RPMI7951 (cell line): ENCODE data around the gene RABL2B. TPM values are rescaled to one million over a fixed set of nuclear protein-coding genes. Genes with fewer than 3 reads are reported as not detected.

Experiments used
- DNase-seq: peaks from one replicate; pipeline ENCODE4 v3.0.0-alpha.2; 2012; ENCODE audit warnings: low read depth
- total RNA-seq: library from RNA; depleted of rRNA; stranded (reverse); fragments of >200 nt; shearing (Covaris generic); gene quantifications from 2 replicates; pipeline ENCODE4 v1.2.3, GENCODE V29; 2014

Gene RABL2B
- total RNA-seq, 1 experiment from 2014 or later = 6.8 TPM

DNA sequence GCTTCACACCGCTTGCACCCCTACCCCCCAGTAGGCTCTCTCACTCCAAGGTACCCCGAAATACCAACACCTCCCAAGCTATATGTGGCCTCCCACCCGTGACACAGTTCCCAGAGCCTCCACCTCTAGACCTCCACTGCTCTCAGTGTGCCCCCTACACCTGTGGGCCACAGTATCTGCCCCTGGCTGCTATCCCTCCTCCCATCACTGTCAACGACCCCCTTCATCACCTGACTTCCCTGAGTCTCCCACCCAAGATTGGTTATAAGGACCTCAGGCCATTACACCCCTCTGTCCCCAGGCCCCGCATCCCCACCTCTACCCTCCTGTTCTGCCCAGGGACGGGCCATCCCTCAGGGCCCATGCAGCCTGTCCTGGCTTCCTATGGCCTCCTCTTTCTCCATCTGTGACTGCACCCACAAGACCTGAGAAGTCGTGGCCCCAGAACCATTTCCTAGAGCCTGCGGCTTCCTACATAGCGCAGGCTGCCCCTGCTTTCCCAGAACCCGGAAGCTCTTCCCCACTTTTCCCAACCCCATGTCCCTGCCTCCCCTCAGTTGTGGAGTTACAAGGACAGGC, 44.7 kb downstream of the RABL2B start:
- DNase-seq = no peak

GRCh38 chr22:50737728-50738648, 45.4 kb downstream of the RABL2B start, which contains the start of gene ACR:
Gene ACR, plus strand, starts transcription at chr22:50738204. Its CDS starts 32 bp downstream, at chr22:50738236.
- no peak for DNase-seq

DNA sequence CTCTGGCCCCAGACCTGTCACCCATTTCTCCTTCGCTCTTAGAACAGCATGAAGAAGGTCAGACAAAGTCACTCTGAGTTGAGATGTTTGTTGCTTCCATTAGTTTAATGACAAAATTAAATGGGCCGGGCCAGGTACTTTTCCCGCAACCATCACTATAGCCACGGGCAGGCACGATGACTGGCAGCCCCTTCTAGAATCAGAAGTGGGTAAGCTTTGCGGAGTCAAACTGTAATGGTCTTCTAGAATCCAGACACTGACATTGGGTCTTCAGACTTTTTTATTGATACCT, 47.8 kb downstream of the RABL2B start:
- no peak for DNase-seq

- no peak for DNase-seq
Measured at GRCh38 chr22:50734986-50735738, 48.3 kb downstream of the RABL2B start.

GRCh38 chr22:50734343-50734771, 49.1 kb downstream of the RABL2B start:
- DNase-seq = no peak

GRCh38 chr22:50733521-50734342, 49.7 kb downstream of the RABL2B start:
- peak; percentile 44 for DNase-seq

DNA sequence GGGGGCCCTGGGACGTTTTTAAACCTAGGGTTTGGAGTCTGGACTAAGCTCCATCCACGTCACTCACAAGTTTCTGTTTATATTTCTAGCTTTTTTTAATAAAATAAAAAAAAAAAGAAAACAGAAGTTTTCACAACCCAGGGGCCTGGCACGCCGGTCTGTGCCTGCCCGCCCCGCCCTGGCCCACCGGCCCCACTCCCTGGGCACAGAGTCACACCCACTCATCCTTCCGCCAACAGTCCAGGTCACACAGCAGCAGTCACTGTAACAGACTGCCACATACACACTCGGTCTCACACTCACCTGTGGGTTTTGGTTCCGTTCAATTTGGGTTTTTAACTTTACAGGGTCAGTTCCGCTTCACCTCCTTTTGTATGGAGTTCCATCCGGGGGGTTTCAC, 50.8 kb downstream of the RABL2B start:
- DNase-seq = no peak

DNA sequence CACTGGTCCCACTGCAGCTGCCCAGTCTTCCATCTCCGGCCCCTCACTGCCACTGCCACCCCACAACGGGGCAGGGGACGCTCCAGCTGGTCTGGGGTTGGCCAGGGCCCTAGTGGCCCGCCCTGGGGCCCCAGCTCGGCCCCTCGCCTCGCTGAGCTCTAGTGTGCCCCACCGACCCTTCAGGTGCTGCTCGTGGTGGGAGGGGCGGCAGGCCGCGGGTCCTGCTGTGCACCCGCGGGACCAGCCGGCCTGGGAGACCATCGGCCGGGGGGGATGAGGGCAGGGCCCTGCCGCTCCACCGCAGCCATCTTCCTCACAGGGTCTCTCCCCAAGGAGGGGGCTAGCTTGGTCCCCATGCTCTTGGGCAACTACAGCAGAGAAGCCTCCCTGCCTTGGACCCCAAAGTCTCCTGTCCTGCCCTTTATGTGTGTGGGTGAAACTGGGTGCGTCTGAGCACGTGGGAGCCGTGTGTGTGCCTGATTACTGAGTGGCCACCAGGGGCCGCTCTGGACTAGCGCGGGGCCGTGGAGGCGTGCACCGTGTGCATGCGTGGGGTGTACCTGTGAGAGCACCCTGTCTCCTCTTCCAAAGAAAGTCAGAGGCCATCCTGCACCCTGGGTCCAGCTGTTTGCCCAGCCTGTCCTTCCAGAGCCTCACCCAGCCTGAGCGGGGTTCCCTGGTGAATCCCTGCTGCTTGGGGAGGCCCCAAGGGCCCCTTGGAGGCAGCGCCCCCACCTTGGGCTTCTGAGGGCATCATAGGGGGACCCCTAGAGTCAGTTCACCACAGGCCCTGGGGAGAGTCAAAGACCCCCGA, 51.4 kb downstream of the RABL2B start:
- DNase-seq = peak; percentile 34

- DNase-seq = no peak
Measured at GRCh38 chr22:50730941-50731661, 52.3 kb downstream of the RABL2B start.

DNA sequence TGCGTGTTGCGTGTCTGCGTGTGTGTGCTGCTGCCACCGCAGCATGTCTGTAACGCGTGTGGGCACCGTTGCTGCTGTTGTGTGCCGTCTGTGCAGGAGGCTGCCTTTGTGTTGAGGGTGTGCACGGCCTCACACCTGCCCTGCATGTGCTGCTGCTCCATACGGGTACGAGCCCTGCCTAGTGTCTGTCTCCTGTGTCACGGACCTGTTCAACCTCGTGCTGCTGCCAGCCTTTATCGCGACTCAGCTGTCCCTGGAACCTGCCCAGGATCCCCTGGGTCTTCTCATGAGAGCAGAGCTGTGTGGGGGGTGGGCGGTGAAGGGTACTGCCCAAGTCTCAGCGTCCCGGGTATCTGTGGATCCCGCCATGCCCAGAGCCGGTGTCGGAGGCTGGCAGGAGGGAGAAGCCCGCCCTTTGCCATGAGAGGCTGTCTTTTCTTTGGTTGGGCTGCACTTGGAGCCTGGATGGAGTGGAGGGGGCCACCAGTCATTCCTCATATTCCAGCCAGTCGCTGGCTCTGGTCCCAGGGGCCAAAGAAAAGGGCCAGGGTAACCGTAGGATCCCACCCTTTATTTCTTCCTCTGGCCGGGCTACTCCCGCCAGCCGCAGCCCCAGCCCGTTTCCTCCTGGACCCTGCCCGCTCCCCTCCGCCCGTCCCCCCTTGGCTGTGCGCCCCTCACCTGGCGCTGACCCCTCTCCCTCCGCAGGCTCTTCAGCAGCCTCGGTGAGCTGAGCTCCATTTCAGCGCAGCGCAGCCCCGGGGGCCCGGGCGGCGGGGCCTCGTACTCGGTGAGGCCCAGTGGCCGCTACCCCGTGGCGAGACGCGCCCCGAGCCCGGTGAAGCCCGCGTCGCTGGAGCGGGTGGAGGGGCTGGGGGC, 53.2 kb downstream of the RABL2B start:
- no peak for DNase-seq

- DNase-seq = no peak
Measured at GRCh38 chr22:50729391-50730012, 53.9 kb downstream of the RABL2B start.

DNA sequence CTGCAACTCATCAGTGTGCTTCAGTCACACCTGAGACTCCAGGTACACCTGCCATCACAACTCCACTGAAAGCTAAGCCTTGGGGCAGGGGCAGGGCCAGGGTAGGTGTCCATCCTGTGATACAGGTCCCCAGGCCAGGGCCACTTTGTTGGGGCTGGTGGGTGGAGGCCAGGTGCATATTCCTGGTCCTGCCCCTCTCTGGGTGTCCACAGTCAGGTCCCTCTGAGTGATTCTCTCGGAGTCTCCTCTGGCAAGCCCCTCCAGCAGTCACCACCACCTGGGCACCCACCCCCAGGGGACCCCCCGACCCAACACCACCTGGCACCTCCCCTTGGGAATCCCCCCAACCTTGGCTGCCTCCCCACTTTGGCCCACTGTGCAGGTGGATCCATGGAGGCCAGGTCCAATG, 54.9 kb downstream of the RABL2B start:
- DNase-seq = no peak

DNA sequence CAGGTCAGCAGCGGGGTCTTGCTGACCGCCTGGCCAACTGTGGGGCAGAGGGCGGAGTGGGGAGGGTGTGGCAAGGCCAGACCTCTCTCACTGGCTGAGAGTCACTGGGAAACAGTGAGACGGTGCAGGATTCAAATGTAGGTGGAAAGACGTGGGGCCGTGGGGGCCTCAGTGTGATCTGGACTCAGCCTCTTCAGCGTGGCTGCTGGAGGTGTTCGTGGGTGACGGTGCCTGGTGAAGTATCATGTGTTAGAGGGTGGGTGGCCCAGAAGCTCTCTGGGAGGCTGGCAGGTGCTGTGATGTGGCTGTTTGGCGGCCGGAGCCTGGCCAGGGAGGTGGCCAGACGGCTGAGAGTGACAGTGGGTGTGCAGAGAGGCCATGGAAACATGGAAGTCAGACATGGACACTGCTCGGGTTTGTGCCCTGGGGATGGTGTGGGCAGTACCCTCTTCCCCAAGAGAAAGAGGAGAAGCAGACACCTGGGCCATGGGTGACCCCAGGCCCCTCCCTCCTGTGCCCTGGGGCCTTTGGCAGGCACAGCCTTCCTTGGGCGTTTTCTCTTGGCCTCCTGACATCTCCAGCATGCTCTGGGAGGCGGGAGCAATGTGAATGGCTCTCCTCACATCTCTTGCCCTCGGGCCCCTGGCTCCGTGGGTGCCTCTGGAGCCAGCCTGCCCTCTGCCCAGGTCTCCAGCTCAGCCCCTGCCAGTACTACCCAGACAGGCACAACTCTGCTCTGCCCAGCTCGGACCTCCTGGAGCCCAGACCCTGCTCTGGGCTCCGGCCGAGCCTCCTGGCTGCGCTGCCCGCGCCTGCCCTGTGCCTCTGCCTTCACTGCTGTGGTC, 55.5 kb downstream of the RABL2B start:
- no peak for DNase-seq

GRCh38 chr22:50726643-50727340, 56.6 kb downstream of the RABL2B start:
- DNase-seq = no peak

GRCh38 chr22:50725597-50725996, 57.8 kb downstream of the RABL2B start:
- no peak for DNase-seq

GRCh38 chr22:50724616-50725015, 58.8 kb downstream of the RABL2B start:
- no peak for DNase-seq

DNA sequence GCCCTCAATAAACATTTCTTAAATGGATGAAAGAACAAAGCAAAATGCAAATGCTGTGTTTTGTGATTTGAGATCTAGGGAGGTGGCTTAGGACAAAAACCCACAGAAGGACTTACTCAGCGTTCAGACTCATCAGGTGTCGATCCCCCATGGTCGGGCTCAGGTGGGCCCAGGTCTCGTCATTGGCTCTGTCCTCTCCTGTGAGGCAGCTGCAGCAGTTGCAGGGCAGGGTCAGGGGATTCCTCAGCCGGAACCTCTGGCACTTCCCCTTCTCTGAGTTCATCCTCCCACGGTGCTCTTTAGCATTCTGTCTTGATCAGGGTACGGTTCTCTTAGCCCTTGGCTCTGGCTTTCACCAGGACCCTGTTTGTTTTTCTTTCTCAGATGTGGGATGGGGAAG, 59.4 kb downstream of the RABL2B start:
- no peak for DNase-seq
